Breast epithelium (tissue), 4 donors: Measurements from ENCODE around the gene TPSB2. TPM values are rescaled to one million over a fixed set of nuclear protein-coding genes. Genes with fewer than 3 reads are reported as not detected.

Experiments
- DNase-seq, 2 donors: peaks; one replicate each; pipeline ENCODE4 v3.0.0-alpha.2; 2019; ENCODE audit warnings: low spot score in 2 of 2
- H3K27ac ChIP-seq, 2 donors: fragments of 200-600 bp; sonication (generic) in 1 of 2; one replicate each; pipeline ENCODE4 v1.5.1; 2016 to 2019; ENCODE audit warnings: mild to moderate bottlenecking in 1 of 2
- H3K27me3 ChIP-seq, 2 donors: fragments of 200-600 bp; sonication (generic) in 1 of 2; one replicate each; pipeline versions ENCODE4 v1.5.1 to v1.6.0; 2017 to 2019; ENCODE audit warnings: control low read depth in 1 of 2, mild to moderate bottlenecking in 1 of 2
- H3K36me3 ChIP-seq: fragments of 200-600 bp; one replicate; pipeline ENCODE4 v1.5.1; 2019
- H3K4me1 ChIP-seq, 2 donors: fragments of 200-600 bp; sonication (generic); one replicate each; pipeline ENCODE4 v1.5.1; 2016 to 2019; ENCODE audit warnings: control low read depth in 1 of 2
- H3K4me3 ChIP-seq, 3 donors: fragments of 200-600 bp; sonication (generic); 1 replicate in 2 of 3; 2 replicates in 1 of 3; pipeline ENCODE4 v1.5.1; 2016 to 2019; ENCODE audit warnings: mild to moderate bottlenecking in 3 of 3, moderate library complexity in 2 of 3
- H3K9me3 ChIP-seq, 2 donors: fragments of 200-600 bp; sonication (generic) in 1 of 2; one replicate each; pipeline ENCODE4 v1.5.1; 2016 to 2019; ENCODE audit warnings: control low read depth in 1 of 2
- POLR2A ChIP-seq: fragments of 450-650 bp; IDR thresholded peaks from one replicate; pipeline ENCODE4 v1.6.1; 2016; ENCODE audit warnings: antibody characterized with exemption, mild to moderate bottlenecking, moderate library complexity
- POLR2AphosphoS5 ChIP-seq, 3 donors: sonication (generic); formaldehyde crosslinking; IDR thresholded peaks; one replicate each; pipeline ENCODE4 v1.6.1; 2017; ENCODE audit warnings: antibody characterized with exemption in 3 of 3
- intact Hi-C: fragments of 100-400 bp; cut with DNase I; formaldehyde crosslinking; loops from one replicate; pipeline ENCODE4 v1.15.1; 2023; ENCODE audit warnings: low total_unique reads
- total RNA-seq, 3 donors: library from RNA; depleted of rRNA; stranded (reverse); fragments of >200 nt; gene quantifications; one replicate each; pipeline ENCODE4 v1.1.0, GENCODE V29; 2016
- TF ChIP-seq, protein P1 (sequence below), 3 donors: fragments of 450-650 bp; IDR thresholded peaks; one replicate each; pipeline ENCODE4 v1.5.1; 2016 to 2017; ENCODE audit warnings: antibody characterized with exemption in 3 of 3, mild to moderate bottlenecking in 3 of 3, moderate library complexity in 3 of 3

TPSB2 gene
- total RNA-seq, 3 donors from 2014 or later: 5.6 to 195 (median 22.4) TPM

DNA sequence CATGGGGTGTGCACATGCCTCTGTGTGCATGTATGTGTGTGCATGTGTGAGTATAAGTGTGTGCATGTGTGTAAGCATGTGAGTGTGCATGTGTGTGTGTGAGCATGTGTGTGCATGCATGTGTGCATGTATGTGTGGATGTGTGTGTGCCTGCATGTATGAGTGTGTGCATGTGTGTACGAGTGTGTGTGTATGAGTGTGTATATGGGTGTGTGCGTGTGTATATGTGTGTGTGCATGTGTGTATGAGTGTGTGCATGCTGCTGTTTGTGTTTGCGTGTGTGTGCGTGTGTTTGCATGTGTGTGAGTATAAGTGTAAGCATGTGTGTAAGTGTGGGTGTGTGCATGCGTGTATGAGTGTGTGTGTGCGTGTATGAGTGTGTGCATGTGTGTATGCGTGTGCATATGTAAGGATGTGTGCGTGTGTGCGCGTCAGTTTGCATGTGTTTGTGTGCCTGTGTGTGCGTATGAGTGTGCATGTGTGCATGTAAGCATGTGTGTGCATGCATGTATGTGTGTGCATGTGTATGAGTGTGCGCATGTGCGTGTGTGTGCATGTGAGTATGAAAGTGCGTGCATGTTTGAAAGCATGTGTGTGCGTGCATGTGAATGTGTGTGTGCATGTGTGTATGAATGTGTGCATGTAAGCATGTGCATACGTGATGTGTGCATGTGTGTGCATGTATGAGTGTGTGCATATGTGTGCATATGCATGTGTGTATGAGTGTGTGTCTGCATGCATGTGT is 34.5 kb upstream of the TPSB2 start:
- no peak overlapping the region for H3K4me3 ChIP-seq
- no peaks in the 10 kb centered on the region for H3K36me3 ChIP-seq
- H3K27me3 ChIP-seq: peaks cover 0 to 57% of the 10 kb centered on the region in 2 donors
- peaks cover 0 to 3% of the 10 kb centered on the region in 2 donors for H3K9me3 ChIP-seq
- DNase-seq: no peak
- no peak overlapping the region for H3K27ac ChIP-seq
- H3K4me1 ChIP-seq: peaks cover 0 to 1% of the 10 kb centered on the region in 2 donors
- intact Hi-C loops: no loop called here
- TF ChIP-seq, protein P1, sequence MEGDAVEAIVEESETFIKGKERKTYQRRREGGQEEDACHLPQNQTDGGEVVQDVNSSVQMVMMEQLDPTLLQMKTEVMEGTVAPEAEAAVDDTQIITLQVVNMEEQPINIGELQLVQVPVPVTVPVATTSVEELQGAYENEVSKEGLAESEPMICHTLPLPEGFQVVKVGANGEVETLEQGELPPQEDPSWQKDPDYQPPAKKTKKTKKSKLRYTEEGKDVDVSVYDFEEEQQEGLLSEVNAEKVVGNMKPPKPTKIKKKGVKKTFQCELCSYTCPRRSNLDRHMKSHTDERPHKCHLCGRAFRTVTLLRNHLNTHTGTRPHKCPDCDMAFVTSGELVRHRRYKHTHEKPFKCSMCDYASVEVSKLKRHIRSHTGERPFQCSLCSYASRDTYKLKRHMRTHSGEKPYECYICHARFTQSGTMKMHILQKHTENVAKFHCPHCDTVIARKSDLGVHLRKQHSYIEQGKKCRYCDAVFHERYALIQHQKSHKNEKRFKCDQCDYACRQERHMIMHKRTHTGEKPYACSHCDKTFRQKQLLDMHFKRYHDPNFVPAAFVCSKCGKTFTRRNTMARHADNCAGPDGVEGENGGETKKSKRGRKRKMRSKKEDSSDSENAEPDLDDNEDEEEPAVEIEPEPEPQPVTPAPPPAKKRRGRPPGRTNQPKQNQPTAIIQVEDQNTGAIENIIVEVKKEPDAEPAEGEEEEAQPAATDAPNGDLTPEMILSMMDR (IDR thresholded peaks at IDR 0.05): no peak
- TF ChIP-seq POLR2AphosphoS5 (IDR thresholded peaks at IDR 0.05) (no peak), POLR2A (no peak)

DNA sequence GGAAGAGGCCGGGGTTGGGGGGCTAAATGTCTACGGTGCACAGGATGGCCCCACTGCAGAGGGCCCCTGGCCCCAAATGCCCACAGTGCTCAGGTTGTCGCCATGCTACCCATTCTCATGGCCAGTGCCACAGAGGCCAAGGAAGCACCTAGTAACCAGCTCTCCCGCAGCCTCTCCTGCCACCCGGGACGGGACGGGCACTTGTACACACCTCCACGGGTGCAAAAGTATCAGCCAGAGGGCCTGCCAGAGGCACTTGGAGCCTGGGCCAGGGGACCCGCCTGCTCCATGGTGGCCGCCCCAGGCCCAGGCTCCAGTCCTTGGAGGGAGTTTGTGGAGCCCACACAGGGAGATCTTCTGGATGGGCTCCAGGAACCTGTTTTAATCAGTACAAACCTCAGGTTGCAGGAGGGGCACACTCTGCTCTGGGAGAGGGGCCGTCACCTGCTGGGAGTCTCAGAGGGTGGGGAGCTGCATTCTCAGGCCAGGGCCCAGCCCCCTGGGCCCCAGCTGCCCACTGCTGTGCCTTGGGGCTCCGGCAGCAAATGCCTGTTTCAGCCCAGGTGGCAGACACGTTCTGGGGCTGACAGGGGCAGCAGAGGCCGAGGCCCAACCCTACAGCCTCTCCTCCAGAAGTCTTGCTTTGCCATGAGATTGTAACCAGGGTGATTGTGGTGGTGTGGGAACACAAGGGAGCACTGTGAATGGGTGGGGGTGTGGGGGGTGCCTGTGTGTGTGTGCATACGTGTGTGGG is 33.8 kb upstream of the TPSB2 start:
- Histone ChIP-seq H3K4me1 (peaks cover 0 to 8% of the 10 kb centered on the region in 2 donors), H3K36me3 (no peaks in the 10 kb centered on the region), H3K9me3 (peaks cover 0 to 3% of the 10 kb centered on the region in 2 donors), H3K27ac (no peak overlapping the region), H3K4me3 (no peak overlapping the region), H3K27me3 (peaks cover 0 to 64% of the 10 kb centered on the region in 2 donors)
- intact Hi-C loops: no loop called here
- TF ChIP-seq POLR2A (no peak), POLR2AphosphoS5 (IDR thresholded peaks at IDR 0.05) (no peak)
- TF ChIP-seq, protein P1 (IDR thresholded peaks at IDR 0.05): no peak
- DNase-seq: no peak

DNA sequence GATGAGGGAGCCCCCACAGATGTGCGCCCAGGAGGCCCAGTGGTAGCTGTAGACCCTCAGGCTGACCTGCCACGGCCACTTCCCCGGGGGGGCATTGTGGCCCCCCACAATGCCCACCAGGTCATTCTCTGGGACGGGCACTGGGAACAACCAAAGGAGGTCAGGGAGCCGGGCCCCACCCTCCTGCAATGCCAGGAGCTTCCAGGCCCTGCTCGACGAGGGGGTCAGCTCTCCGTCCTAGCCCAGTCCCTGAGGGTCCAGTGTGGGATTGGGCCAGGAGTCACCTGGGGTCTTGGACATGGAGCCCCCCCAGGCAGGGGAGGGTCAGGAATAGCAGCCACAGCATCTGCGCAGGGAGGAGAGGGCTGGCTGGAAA is 32.9 kb upstream of the TPSB2 start:
- Histone ChIP-seq H3K27me3 (peaks cover 0 to 71% of the 10 kb centered on the region in 2 donors), H3K36me3 (no peaks in the 10 kb centered on the region), H3K9me3 (peaks cover 0 to 3% of the 10 kb centered on the region in 2 donors), H3K27ac (no peak overlapping the region), H3K4me3 (no peak overlapping the region), H3K4me1 (peaks cover 0 to 8% of the 10 kb centered on the region in 2 donors)
- no peak for DNase-seq
- intact Hi-C loops: no loop called here
- TF ChIP-seq POLR2A: no peak
- TF ChIP-seq, protein P1 (IDR thresholded peaks at IDR 0.05): no peak
- TF ChIP-seq POLR2AphosphoS5 (IDR thresholded peaks at IDR 0.05): no peak

DNA sequence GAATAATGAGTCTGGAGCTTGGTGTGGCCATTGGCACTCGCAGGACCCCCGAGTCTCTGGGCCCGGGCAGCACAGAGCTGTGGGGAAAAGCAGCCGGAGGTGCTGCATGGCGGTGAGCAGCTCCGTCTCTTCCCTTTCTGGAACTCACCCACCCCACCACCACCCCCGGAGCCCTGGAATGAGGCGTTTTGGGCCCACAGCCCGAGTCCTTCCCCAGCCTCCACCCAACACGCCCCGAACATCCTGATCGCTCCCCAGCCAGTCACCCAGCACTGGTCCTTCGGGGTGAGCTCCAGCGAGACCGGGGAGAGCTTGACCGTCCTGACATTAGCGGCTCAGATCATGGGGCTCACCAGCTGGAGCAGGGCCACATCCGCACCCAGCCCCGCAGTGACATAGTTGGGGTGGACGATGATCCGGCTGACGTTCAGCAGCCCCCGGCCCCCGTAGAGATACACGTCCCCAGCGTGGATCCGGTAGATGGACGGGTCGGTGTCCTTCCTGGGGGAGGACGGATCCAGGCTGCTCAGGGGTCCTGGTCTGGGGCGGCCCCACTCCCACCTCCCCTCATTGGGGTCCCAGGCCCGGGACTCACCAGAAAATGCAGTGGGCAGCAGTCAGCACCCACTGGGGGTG is 32.3 kb upstream of the TPSB2 start:
- intact Hi-C loops: no loop called here
- H3K4me3 ChIP-seq: no peak overlapping the region
- no peak for TF ChIP-seq POLR2AphosphoS5 (IDR thresholded peaks at IDR 0.05)
- TF ChIP-seq, protein P1 (IDR thresholded peaks at IDR 0.05): no peak
- no peak for TF ChIP-seq POLR2A
- peaks cover 0 to 8% of the 10 kb centered on the region in 2 donors for H3K4me1 ChIP-seq
- no peaks in the 10 kb centered on the region for H3K36me3 ChIP-seq
- DNase-seq: no peak
- no peak overlapping the region for H3K27ac ChIP-seq
- H3K9me3 ChIP-seq: peaks cover 0 to 3% of the 10 kb centered on the region in 2 donors
- peaks cover 0 to 76% of the 10 kb centered on the region in 2 donors for H3K27me3 ChIP-seq
